Ovary (tissue), 9 donors: ENCODE data around the gene AGBL4. TPM values are rescaled to one million over a fixed set of nuclear protein-coding genes. Genes with fewer than 3 reads are reported as not detected.

ENCODE experiments used
- DNase-seq, 5 donors: peaks; one replicate each; pipeline ENCODE4 v3.0.0-alpha.2; 2019 to 2020
- H3K27ac ChIP-seq, 2 donors: fragments of 200-600 bp; one replicate each; pipeline versions ENCODE4 v1.5.1 to v1.8.0; 2019 to 2022
- H3K27me3 ChIP-seq: fragments of 200-600 bp; one replicate; pipeline ENCODE4 v1.8.0; 2022
- H3K36me3 ChIP-seq: fragments of 200-600 bp; sonication (generic); one replicate; pipeline ENCODE4 v1.5.1; 2019
- H3K4me1 ChIP-seq: one replicate; pipeline ENCODE4 v1.8.1; 2013; ENCODE audit warnings: mild to moderate bottlenecking, moderate library complexity; ENCODE audit not compliant: insufficient read depth
- H3K4me3 ChIP-seq: fragments of 200-600 bp; sonication (generic); one replicate; pipeline ENCODE4 v1.5.1; 2017
- H3K9me3 ChIP-seq, 2 donors: fragments of 200-600 bp in 1 of 2; sonication (generic) in 1 of 2; one replicate each; pipeline versions ENCODE4 v1.5.1 to v1.8.1; 2013 to 2019; ENCODE audit warnings: mild to moderate bottlenecking in 1 of 2, moderate library complexity in 1 of 2
- EP300 ChIP-seq: sonication (generic); formaldehyde crosslinking; IDR thresholded peaks from one replicate; pipeline ENCODE4 v1.6.1; 2017; ENCODE audit warnings: antibody characterized with exemption
- POLR2A ChIP-seq: fragments of 450-650 bp; IDR thresholded peaks from one replicate; pipeline ENCODE4 v1.6.1; 2017; ENCODE audit warnings: antibody characterized with exemption, mild to moderate bottlenecking, moderate library complexity
- WGBS, 3 donors: extraction: QIAGEN DNeasy Blood & Tissue Kit in 1 of 3; methylation state at CpG; one replicate each; pipeline versions ENCODE4 v1.1.5 to v1.1.7; 2013 to 2017; 5-methylcytosine and 5-hydroxymethylcytosine counted together
- intact Hi-C, 4 donors: fragments of 100-400 bp; cut with DNase I; formaldehyde crosslinking; loops; one replicate each; pipeline versions ENCODE4 v1.11.0 to v1.15.1; 2022 to 2023
- polyA plus RNA-seq, 2 donors: library from polyadenylated mRNA; stranded (reverse); fragments of 200-250 nt in 1 of 2; fragments of 350-450 nt in 1 of 2; fragmentation: Illumina TruSeq in 1 of 2; extraction: RNeasy Lipid Tissue Mini Kit (QIAGEN cat#74804) in 1 of 2; gene quantifications; one replicate each; pipeline ENCODE4 v1.2.3, GENCODE V29; 2013 to 2014
- total RNA-seq, 7 donors: library from RNA; depleted of rRNA in 2 of 7; stranded (reverse); fragments of >200 nt in 2 of 7; fragmentation: NEBNext Ultra II Directional in 3 of 7; extraction: Animal tissue kit (Norgen Biotek cat#: 25700) in 3 of 7; gene quantifications; one replicate each; pipeline versions ENCODE4 v1.1.0 to v1.2.4, GENCODE V29; 2016 to 2023
- TF ChIP-seq, protein P1 (sequence below), 3 donors: fragments of 450-650 bp in 2 of 3; fragments of 200-600 bp in 1 of 3; IDR thresholded peaks; one replicate each; pipeline versions ENCODE4 v1.5.1 to v1.8.0; 2016 to 2022; ENCODE audit warnings: antibody characterized with exemption in 3 of 3, mild to moderate bottlenecking in 1 of 3
- donor health status: DM: no; HTN: no; CAD: no; lungs with moderate emphysema.
- donor health status: DM: no; HTN: no; CAD: no.
- donor health status: Bipolar disorder and iron deficiency.
- donor health status: DM: yes; HTN: yes; CAD: no.
- donor health status: DM: no; HTN: no; CAD: no.
- donor health status: DM: yes; HTN: yes; CAD: no.

The AGBL4 gene
- total and polyA plus RNA-seq, 9 donors = 0.15 to 6.2 (median 0.64) TPM

- Histone ChIP-seq H3K4me3 (no peak overlapping the region), H3K36me3 (no peaks in the 10 kb centered on the region), H3K4me1 (peaks cover 2% of the 10 kb centered on the region), H3K27ac (no peak overlapping the region), H3K27me3 (no peaks in the 10 kb centered on the region), H3K9me3 (no peaks in the 10 kb centered on the region)
- DNase-seq = no peak
- 97 to 98% (median 97%) methylated on average over 1 of the region's 1 CpG for WGBS, 3 donors
- intact Hi-C loops = no loop called here
- no peak for TF ChIP-seq EP300
- TF ChIP-seq, protein P1, sequence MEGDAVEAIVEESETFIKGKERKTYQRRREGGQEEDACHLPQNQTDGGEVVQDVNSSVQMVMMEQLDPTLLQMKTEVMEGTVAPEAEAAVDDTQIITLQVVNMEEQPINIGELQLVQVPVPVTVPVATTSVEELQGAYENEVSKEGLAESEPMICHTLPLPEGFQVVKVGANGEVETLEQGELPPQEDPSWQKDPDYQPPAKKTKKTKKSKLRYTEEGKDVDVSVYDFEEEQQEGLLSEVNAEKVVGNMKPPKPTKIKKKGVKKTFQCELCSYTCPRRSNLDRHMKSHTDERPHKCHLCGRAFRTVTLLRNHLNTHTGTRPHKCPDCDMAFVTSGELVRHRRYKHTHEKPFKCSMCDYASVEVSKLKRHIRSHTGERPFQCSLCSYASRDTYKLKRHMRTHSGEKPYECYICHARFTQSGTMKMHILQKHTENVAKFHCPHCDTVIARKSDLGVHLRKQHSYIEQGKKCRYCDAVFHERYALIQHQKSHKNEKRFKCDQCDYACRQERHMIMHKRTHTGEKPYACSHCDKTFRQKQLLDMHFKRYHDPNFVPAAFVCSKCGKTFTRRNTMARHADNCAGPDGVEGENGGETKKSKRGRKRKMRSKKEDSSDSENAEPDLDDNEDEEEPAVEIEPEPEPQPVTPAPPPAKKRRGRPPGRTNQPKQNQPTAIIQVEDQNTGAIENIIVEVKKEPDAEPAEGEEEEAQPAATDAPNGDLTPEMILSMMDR (IDR thresholded peaks at IDR 0.05) = no peak
- TF ChIP-seq POLR2A = no peak
Measured at GRCh38 chr1:48756683-48757316, 1267.0 kb downstream of the AGBL4 start.

DNA sequence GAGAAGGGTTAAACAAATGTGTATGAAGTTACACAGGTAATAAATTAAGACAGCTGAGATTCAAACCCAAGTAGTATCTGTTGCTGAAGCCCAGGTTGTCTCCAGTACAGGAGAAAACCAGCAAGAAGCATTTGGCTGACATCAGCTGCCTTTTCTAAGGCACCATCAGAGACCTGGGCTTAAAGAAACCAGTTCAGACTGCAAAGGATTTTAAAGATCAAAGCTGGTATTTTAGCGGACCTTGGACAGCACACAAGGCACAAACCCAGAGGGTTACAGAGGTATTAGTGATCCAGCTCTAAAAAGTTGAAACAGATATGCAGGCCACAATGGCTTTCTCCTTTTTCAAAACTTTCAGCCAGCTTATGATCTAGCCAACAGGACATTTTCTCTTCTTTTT is 1270.5 kb downstream of the AGBL4 start:
- Histone ChIP-seq H3K4me3 (no peak overlapping the region), H3K27ac (no peak overlapping the region), H3K9me3 (no peaks in the 10 kb centered on the region), H3K4me1 (no peaks in the 10 kb centered on the region), H3K36me3 (no peaks in the 10 kb centered on the region), H3K27me3 (no peaks in the 10 kb centered on the region)
- no peak for DNase-seq
- 50 to 72% (median 59%) methylated on average over 1 of the region's 1 CpG for WGBS, 3 donors
- TF ChIP-seq POLR2A (no peak), EP300 (no peak)
- TF ChIP-seq, protein P1 (IDR thresholded peaks at IDR 0.05) = no peak
- intact Hi-C loops = no loop called here

DNA sequence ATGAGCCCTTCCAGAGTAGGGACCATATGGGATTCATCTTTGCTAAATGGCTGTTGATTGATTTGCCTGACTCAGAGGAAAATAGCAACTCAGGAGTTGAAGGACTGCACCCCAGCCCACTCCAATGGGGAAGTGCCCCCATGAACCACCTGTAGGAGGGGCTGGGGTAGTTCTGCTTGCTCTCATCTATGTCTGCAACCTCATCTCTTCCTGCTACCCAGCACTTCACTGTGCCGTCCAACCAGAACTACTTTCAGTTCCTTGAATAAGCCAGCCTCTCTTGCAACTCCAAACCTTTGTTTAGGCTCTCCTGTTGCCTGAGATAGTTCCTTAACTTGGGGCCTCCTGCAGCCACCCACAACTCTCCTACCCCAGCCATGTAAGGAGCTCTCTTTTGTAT is 1273.6 kb downstream of the AGBL4 start:
- Histone ChIP-seq H3K27me3 (no peaks in the 10 kb centered on the region), H3K9me3 (no peaks in the 10 kb centered on the region), H3K4me1 (no peaks in the 10 kb centered on the region), H3K4me3 (no peak overlapping the region), H3K27ac (no peak overlapping the region), H3K36me3 (no peaks in the 10 kb centered on the region)
- intact Hi-C loops = no loop called here
- TF ChIP-seq EP300 (no peak), POLR2A (no peak)
- TF ChIP-seq, protein P1 (IDR thresholded peaks at IDR 0.05) = no peak
- WGBS, 3 donors = 89 to 94% (median 93%) methylated on average over 1 of the region's 1 CpG
- DNase-seq = no peak

- WGBS, 3 donors = 74 to 78% (median 75%) methylated on average over 7 of the region's 7 CpGs
- Histone ChIP-seq H3K4me3 (no peak overlapping the region), H3K27ac (no peak overlapping the region), H3K4me1 (no peaks in the 10 kb centered on the region), H3K36me3 (no peaks in the 10 kb centered on the region), H3K9me3 (no peaks in the 10 kb centered on the region), H3K27me3 (no peaks in the 10 kb centered on the region)
- TF ChIP-seq, protein P1 (IDR thresholded peaks at IDR 0.05) = no peak
- TF ChIP-seq POLR2A (no peak), EP300 (no peak)
- intact Hi-C loops = no loop called here
- no peak for DNase-seq
Measured at GRCh38 chr1:48749068-48749467, 1274.7 kb downstream of the AGBL4 start.
